Lower lobe of right lung (tissue), 2 donors: Measurements from ENCODE around the gene LHX4. TPM values are rescaled to one million over a fixed set of nuclear protein-coding genes. Genes with fewer than 3 reads are reported as not detected.

Experiments used
- ATAC-seq, 2 donors: fragments of 200-7000 bp; cut with Tn5 transposase; one replicate each; pipeline ENCODE4 v1.9.1; 2020 to 2022; ENCODE audit warnings: mild to moderate bottlenecking in 2 of 2, moderate library complexity in 2 of 2
- DNase-seq: peaks from one replicate; pipeline ENCODE4 v3.0.0-alpha.2; 2020
- H3K27ac ChIP-seq: fragments of 200-600 bp; one replicate; pipeline ENCODE4 v1.8.0; 2022
- H3K27me3 ChIP-seq: fragments of 200-600 bp; one replicate; pipeline ENCODE4 v1.8.0; 2022; ENCODE audit warnings: low read depth
- H3K36me3 ChIP-seq: fragments of 200-600 bp; one replicate; pipeline ENCODE4 v1.8.0; 2022; ENCODE audit warnings: mild to moderate bottlenecking
- H3K4me1 ChIP-seq: fragments of 200-600 bp; one replicate; pipeline ENCODE4 v1.8.0; 2022
- H3K4me3 ChIP-seq: fragments of 200-600 bp; one replicate; pipeline ENCODE4 v1.8.0; 2022; ENCODE audit warnings: mild to moderate bottlenecking
- H3K9me3 ChIP-seq: fragments of 200-600 bp; one replicate; pipeline ENCODE4 v1.8.0; 2022
- CTCF ChIP-seq: fragments of 200-600 bp; IDR thresholded peaks from one replicate; pipeline ENCODE4 v1.8.0; 2022; ENCODE audit warnings: antibody characterized with exemption, mild to moderate bottlenecking
- intact Hi-C: fragments of 100-400 bp; cut with DNase I; formaldehyde crosslinking; loops from one replicate; pipeline ENCODE4 v1.11.0; 2022
- total RNA-seq: library from RNA; stranded (reverse); fragmentation: NEBNext Ultra II Directional; extraction: Animal tissue kit (Norgen Biotek cat#: 25700); gene quantifications from one replicate; pipeline ENCODE4 v1.2.1, GENCODE V29; 2021
- donor health status: DM: no; HTN: yes; CAD: no; lungs with severe emphysema.

LHX4 gene
- total RNA-seq, 1 donor from 2014 or later: not detected

DNA sequence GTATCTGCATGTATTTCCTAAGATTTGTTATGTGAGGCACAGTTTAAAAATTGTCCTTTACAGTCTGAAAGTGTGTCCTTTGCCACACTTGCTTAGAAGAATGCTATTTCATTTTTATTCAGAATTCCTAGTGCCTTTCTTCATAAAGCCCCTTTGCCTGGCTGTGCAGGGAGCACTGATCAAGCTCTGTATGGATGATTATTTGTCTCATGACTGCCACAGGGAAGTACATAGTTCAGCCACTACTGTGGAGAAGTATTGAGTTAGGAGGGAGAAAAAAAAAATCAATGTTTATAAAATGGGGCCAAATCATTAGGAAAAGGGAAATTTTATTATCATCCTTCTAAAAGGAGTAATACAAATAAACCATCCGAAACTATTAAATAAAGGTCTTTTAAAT, 51.4 kb downstream of the LHX4 start:
- intact Hi-C loops: no loop called here

DNA sequence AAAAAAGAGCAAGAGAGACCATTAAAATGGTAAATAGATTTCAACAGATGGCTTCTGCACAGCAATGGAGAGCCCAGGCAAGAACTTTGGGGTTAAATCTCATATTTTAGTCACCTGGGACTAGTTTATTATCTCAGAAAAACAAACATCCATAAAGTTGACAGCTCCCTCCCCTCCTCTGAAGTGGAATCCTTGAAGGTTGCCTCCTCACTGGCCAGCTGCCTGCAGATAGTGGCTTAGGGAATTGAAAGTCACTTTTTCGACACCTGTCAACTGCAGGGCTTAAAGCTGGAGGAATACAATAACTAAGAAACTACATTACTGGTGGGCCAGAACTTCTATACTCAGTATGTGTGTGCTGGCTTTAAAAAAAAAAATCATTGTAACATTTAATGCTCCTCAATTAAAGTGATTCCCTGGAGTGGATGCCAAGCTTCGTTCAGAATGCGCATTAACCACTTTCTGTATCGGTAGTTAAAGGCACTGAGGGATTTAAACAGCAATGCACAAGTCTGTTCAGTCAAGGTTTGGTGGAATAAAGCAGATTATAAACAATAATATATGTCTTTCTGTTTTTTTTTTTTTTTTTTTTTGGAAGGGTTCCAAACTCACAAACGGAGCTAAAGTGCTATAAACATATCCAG, 52.5 kb downstream of the LHX4 start:
- H3K9me3 ChIP-seq: no peaks in the 10 kb centered on the region
- DNase-seq (no peak), ATAC-seq (no peak)
- no peak for TF ChIP-seq CTCF
- H3K36me3 ChIP-seq: peaks cover 17% of the 10 kb centered on the region
- no peaks in the 10 kb centered on the region for H3K4me1 ChIP-seq
- no peaks in the 10 kb centered on the region for H3K27me3 ChIP-seq
- H3K4me3 ChIP-seq: no peak overlapping the region
- no peak overlapping the region for H3K27ac ChIP-seq
- intact Hi-C loops: no loop called here

More for the DNA sequence above, 51.4 kb downstream of the LHX4 start:
- Histone ChIP-seq H3K27me3 (no peaks in the 10 kb centered on the region), H3K4me1 (no peaks in the 10 kb centered on the region), H3K4me3 (no peak overlapping the region), H3K27ac (no peak overlapping the region), H3K36me3 (peaks cover 10% of the 10 kb centered on the region), H3K9me3 (no peaks in the 10 kb centered on the region)
- DNase-seq: no peak
- no peak for ATAC-seq
- no peak for TF ChIP-seq CTCF

DNA sequence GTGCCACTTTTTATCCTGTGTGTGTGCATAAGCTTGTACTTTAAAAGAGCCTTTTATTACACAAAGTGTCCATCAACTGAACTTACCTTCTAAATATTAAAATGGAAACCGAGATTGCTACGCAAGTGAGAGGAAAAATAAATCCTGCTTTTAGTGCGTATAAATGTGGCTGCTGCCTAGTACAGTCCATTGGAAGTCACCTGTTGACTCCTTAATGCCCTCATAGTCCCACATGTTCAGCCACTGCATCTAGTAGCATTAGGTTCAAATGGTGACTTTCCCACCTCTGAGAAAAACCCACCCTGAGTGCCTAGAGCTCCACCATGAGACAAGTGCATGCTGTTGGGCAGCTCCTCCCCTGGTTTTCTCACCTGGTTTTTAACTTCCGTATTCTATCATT, 53.0 kb downstream of the LHX4 start:
- no peak for TF ChIP-seq CTCF
- Histone ChIP-seq H3K9me3 (no peaks in the 10 kb centered on the region), H3K27me3 (no peaks in the 10 kb centered on the region), H3K4me1 (no peaks in the 10 kb centered on the region), H3K4me3 (no peak overlapping the region), H3K36me3 (peaks cover 23% of the 10 kb centered on the region), H3K27ac (no peak overlapping the region)
- DNase-seq (no peak), ATAC-seq (no peak)
- intact Hi-C loops: no loop called here

DNA sequence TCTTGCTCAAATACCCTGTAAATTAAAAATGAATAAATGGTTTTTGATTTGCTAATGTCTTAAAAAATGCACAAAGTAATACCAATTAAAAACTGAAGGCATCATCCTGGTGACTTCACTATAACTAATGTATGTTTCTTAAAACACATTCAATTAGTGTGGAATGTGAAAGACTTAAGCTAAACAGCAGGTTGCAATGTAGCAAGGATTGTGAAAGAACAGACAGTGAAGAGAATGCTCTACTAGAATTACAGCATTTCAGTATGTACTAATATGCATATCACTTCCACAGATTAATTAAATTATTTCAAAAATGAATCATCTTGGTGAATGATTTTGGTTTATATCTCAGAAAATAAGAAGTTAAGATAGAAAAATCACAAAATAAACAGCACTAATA, 56.4 kb downstream of the LHX4 start:
- Histone ChIP-seq H3K27ac (no peak overlapping the region), H3K4me3 (no peak overlapping the region), H3K9me3 (no peaks in the 10 kb centered on the region), H3K36me3 (peaks cover 24% of the 10 kb centered on the region), H3K4me1 (no peaks in the 10 kb centered on the region), H3K27me3 (no peaks in the 10 kb centered on the region)
- DNase-seq: no peak
- intact Hi-C loops: no loop called here
- no peak for ATAC-seq
- no peak for TF ChIP-seq CTCF

DNA sequence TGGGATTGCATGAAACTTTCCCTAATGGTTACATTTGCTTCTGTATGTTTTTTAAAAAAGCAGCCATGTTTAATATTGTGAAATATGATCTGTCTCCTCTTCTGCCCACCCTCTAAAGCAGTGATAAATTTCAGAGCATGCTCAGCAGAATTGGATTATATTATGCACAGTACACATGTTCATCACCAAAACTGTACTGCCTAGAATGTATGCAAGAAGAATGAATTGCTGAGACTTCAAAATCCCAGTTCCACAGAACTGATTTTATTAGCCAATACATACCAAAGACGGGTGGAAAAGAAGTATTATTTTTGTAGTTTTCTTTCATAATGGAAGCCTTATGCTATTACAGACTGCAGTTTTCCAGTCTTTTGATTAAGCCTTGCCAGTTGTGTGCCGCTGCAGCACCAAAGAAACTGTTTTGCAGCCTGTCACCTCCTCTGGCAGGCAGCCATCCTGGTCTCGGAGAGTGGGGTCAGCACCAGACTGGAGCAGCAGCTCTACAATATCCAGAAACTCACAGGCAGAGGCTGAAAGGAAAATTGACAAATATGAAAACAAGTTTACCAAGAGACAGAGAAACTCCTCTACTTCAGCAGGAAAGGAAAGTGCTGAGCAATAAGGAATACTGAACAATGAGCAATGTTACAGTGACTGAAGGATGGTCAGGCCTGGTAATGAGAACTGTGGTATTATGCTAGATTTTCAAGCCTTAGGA, 58.1 kb downstream of the LHX4 start:
- Histone ChIP-seq H3K4me1 (no peaks in the 10 kb centered on the region), H3K27me3 (no peaks in the 10 kb centered on the region), H3K4me3 (no peak overlapping the region), H3K36me3 (peaks cover 24% of the 10 kb centered on the region), H3K9me3 (no peaks in the 10 kb centered on the region), H3K27ac (no peak overlapping the region)
- no peak for ATAC-seq
- intact Hi-C loops: no loop called here
- no peak for DNase-seq
- no peak for TF ChIP-seq CTCF
